ENCODE results near the gene PRDM16.

The PRDM16 gene

GRCh38 chr1:3483801-3484444 lies 414.9 kb downstream of the PRDM16 start:
- no peak for DNase-seq (ENCODE audit: low read depth, low spot score)

DNA sequence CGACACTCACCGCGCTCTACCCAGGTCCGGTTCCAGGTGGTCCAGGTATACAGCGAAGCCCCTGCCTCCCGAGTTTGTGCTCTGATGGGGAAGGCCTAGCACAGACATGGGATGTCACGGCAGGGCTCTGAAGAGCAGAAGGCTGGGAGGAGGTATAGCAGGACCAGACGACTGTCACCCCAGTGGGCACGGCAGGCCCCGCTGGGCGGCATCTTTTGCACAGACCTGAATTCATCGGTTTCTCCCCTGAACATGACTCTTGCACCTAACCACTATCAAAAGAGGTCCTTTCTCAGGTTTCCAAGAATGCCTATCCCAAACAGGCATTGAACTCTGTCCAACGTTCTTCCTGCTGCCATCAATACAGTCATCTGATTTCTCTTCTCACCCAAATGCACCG lies 416.0 kb downstream of the PRDM16 start:
- DNase-seq (ENCODE audit: low read depth, low spot score): no peak
